A549 (cell line): ENCODE results near the gene NBPF1.
"Not testable (repeated sequence)": the region's sequence is repeated elsewhere in the genome, so short reads cannot be mapped to it uniquely, and the experiment has no call there.

Experiments
- CEBPB ChIP-seq, 2 experiments: fragments of >200 bp in 1 of 2; sonication (Bioruptor Twin) in 1 of 2; formaldehyde crosslinking in 1 of 2; IDR thresholded peaks; 2 replicates each; pipeline ENCODE4 v1.6.1; 2012 to 2016
- EP300 ChIP-seq, 2 experiments: fragments of >200 bp; sonication (Bioruptor Twin); formaldehyde crosslinking; IDR thresholded peaks; 2 replicates in 1 of 2; 3 replicates in 1 of 2; pipeline ENCODE4 v1.6.1; 2016 to 2017
- FOSL2 ChIP-seq, 2 experiments: fragments of 450-650 bp in 1 of 2; fragments of >200 bp in 1 of 2; sonication (Bioruptor Twin) in 1 of 2; formaldehyde crosslinking; IDR thresholded peaks; 2 replicates each; pipeline versions ENCODE4 v1.5.0 to v1.6.1; 2016 to 2020; ENCODE audit warnings: mild to moderate bottlenecking in 1 of 2, moderate library complexity in 1 of 2
- JUN ChIP-seq, 2 experiments: fragments of >200 bp; sonication (Bioruptor Twin); formaldehyde crosslinking; IDR thresholded peaks; 2 replicates in 1 of 2; 3 replicates in 1 of 2; pipeline ENCODE4 v1.6.1; 2016 to 2017
- MAZ ChIP-seq: fragments of 150-350 bp; IDR thresholded peaks from 2 replicates; pipeline ENCODE4 v1.6.1; 2014; ENCODE audit warnings: antibody characterized with exemption, low read depth, low read length, borderline replicate concordance
- MYC ChIP-seq: IDR thresholded peaks from 2 replicates; pipeline ENCODE4 v1.6.1; 2012; ENCODE audit warnings: mild to moderate bottlenecking, inconsistent platforms, low read length, improper control_type of control experiment, borderline replicate concordance
- NPAS2 ChIP-seq: fragments of 250-450 bp; sonication (Bioruptor Pico); IDR thresholded peaks from 2 replicates; pipeline ENCODE4 v1.8.0; 2022; ENCODE audit warnings: mild to moderate bottlenecking, moderate library complexity, borderline replicate concordance
- PHF8 ChIP-seq: fragments of 200-600 bp; sonication (generic); IDR thresholded peaks from 2 replicates; pipeline ENCODE4 v1.6.1; 2016; ENCODE audit warnings: low read depth, mild to moderate bottlenecking, antibody characterized with exemption, moderate library complexity, borderline replicate concordance
- POLR2A ChIP-seq: IDR thresholded peaks from 2 replicates; pipeline ENCODE4 v1.6.1; 2012; ENCODE audit warnings: mild to moderate bottlenecking, low read length
- RAD21 ChIP-seq, 2 experiments: fragments of >200 bp in 1 of 2; sonication (Bioruptor Twin) in 1 of 2; formaldehyde crosslinking in 1 of 2; IDR thresholded peaks in 1 of 2; conservative IDR thresholded peaks in 1 of 2; 2 replicates in 1 of 2; 3 replicates in 1 of 2; pipeline ENCODE4 v1.6.1; 2012 to 2018; ENCODE audit warnings: inconsistent platforms in 1 of 2
- SREBF2 ChIP-seq: fragments of 450-650 bp; IDR thresholded peaks from 2 replicates; pipeline ENCODE4 v1.6.1; 2014; ENCODE audit warnings: mild to moderate bottlenecking, moderate library complexity
- TP53 ChIP-seq: fragments of 250-450 bp; sonication (Bioruptor Pico); IDR thresholded peaks from 2 replicates; pipeline ENCODE4 v1.5.0; 2021; ENCODE audit warnings: mild to moderate bottlenecking, moderate library complexity
- TF ChIP-seq, protein P1 (sequence below): fragments of 250-450 bp; sonication (Bioruptor Pico); IDR thresholded peaks from 2 replicates; pipeline ENCODE4 v1.5.0; 2021; ENCODE audit warnings: mild to moderate bottlenecking, moderate library complexity, borderline replicate concordance
- TF ChIP-seq, protein P2 (sequence below): fragments of >200 bp; sonication (Bioruptor Twin); formaldehyde crosslinking; IDR thresholded peaks from 3 replicates; pipeline ENCODE4 v1.5.1; 2016

DNA sequence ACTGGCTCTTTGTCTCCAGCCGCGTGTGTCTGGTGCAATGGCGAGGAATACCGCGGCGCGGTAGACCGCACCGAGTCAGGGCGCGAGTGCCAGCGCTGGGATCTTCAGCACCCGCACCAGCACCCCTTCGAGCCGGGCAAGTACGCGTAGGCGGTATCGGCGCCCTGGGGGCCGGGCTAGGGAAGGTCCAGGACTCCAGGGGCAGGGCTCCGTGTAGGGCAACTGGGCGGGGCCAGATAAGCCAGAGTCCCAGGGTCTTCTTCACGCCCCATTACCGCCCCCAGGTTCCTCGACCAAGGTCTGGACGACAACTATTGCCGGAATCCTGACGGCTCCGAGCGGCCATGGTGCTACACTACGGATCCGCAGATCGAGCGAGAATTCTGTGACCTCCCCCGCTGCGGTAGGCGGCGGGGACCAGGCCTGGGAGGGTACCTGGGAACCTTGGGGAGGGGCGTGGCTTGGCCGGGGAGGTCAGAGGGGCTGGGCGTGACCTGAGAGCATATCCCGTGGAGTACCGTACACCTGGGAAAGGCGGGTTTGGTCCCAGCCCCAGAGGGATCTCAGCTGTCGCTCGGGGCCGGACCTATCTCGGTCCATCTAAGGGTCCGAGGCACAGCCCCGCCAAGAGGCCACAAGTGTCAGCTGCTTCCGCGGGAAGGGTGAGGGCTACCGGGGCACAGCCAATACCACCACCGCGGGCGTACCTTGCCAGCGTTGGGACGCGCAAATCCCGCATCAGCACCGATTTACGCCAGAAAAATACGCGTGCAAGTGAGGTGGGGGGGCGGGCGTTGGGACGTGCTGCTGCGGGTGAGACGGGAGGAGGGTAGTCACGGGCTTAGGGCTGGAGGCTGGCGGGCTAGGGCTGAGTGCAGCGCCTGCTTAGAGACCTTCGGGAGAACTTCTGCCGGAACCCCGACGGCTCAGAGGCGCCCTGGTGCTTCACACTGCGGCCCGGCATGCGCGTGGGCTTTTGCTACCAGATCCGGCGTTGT lies 34.1 kb upstream of the NBPF1 start:
- TF ChIP-seq, protein P1, sequence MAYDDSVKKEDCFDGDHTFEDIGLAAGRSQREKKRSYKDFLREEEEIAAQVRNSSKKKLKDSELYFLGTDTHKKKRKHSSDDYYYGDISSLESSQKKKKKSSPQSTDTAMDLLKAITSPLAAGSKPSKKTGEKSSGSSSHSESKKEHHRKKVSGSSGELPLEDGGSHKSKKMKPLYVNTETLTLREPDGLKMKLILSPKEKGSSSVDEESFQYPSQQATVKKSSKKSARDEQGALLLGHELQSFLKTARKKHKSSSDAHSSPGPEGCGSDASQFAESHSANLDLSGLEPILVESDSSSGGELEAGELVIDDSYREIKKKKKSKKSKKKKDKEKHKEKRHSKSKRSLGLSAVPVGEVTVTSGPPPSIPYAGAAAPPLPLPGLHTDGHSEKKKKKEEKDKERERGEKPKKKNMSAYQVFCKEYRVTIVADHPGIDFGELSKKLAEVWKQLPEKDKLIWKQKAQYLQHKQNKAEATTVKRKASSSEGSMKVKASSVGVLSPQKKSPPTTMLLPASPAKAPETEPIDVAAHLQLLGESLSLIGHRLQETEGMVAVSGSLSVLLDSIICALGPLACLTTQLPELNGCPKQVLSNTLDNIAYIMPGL (CRISPR knock-in tag) = not testable (repeated sequence)
- TF ChIP-seq, protein P2, sequence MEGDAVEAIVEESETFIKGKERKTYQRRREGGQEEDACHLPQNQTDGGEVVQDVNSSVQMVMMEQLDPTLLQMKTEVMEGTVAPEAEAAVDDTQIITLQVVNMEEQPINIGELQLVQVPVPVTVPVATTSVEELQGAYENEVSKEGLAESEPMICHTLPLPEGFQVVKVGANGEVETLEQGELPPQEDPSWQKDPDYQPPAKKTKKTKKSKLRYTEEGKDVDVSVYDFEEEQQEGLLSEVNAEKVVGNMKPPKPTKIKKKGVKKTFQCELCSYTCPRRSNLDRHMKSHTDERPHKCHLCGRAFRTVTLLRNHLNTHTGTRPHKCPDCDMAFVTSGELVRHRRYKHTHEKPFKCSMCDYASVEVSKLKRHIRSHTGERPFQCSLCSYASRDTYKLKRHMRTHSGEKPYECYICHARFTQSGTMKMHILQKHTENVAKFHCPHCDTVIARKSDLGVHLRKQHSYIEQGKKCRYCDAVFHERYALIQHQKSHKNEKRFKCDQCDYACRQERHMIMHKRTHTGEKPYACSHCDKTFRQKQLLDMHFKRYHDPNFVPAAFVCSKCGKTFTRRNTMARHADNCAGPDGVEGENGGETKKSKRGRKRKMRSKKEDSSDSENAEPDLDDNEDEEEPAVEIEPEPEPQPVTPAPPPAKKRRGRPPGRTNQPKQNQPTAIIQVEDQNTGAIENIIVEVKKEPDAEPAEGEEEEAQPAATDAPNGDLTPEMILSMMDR = not testable (repeated sequence)
- not testable (repeated sequence) for TF ChIP-seq CEBPB (IDR thresholded peaks at IDR 0.05); RAD21 (conservative IDR thresholded peaks at IDR 0.05 in 1 of 2, IDR thresholded peaks at IDR 0.05 in 1 of 2); JUN (IDR thresholded peaks at IDR 0.05); NPAS2 (CRISPR knock-in tag); MYC; MAZ; PHF8; FOSL2 (IDR thresholded peaks at IDR 0.05); FOSL2 (CRISPR knock-in tag; IDR thresholded peaks at IDR 0.05); POLR2A; SREBF2; TP53 (CRISPR knock-in tag); EP300 (IDR thresholded peaks at IDR 0.05)
